HG03135 (cell line): Measurements from ENCODE around the gene SOX5.
"Not testable (repeated sequence)": the region's sequence is repeated elsewhere in the genome, so short reads cannot be mapped to it uniquely, and the experiment has no call there.

ENCODE experiments used
- ATAC-seq: cut with Tn5 transposase; IDR thresholded peaks from one replicate; pipeline ENCODE4 v1.9.1; 2021; ENCODE audit warnings: mild to moderate bottlenecking, moderate library complexity; ENCODE audit not compliant: unreplicated experiment

SOX5 gene

GRCh38 chr12:23763724-23764123 is 185.7 kb downstream of the SOX5 start:
- ATAC-seq: no peak

GRCh38 chr12:23760495-23760894 is 189.0 kb downstream of the SOX5 start:
- ATAC-seq: no peak

GRCh38 chr12:23758608-23759007 is 190.9 kb downstream of the SOX5 start:
- ATAC-seq: no peak

- no peak for ATAC-seq
These were observed 191.9 kb downstream of the SOX5 start for GRCh38 chr12:23757541-23757962.

- ATAC-seq: no peak
These were observed 193.1 kb downstream of the SOX5 start for GRCh38 chr12:23756416-23756815.

- ATAC-seq: no peak
These were observed 195.7 kb downstream of the SOX5 start for GRCh38 chr12:23753628-23754365.

GRCh38 chr12:23752245-23752644 is 197.2 kb downstream of the SOX5 start:
- no peak for ATAC-seq

GRCh38 chr12:23751641-23752040 is 197.8 kb downstream of the SOX5 start:
- ATAC-seq: no peak

- ATAC-seq: no peak
These were observed 198.5 kb downstream of the SOX5 start for GRCh38 chr12:23750923-23751322.

- ATAC-seq: no peak
These were observed 204.8 kb downstream of the SOX5 start for GRCh38 chr12:23744696-23745095.

GRCh38 chr12:23742574-23742973 is 206.9 kb downstream of the SOX5 start:
- ATAC-seq: no peak

- no peak for ATAC-seq
These were observed 218.0 kb downstream of the SOX5 start for GRCh38 chr12:23731493-23731892.

GRCh38 chr12:23731035-23731434 is 218.4 kb downstream of the SOX5 start:
- ATAC-seq: no peak

- ATAC-seq: no peak
These were observed 220.1 kb downstream of the SOX5 start for GRCh38 chr12:23729359-23729758.

- ATAC-seq: no peak
These were observed 222.8 kb downstream of the SOX5 start for GRCh38 chr12:23726646-23727045.

- ATAC-seq: no peak
These were observed 226.8 kb downstream of the SOX5 start for GRCh38 chr12:23722655-23723054.

GRCh38 chr12:23721268-23721667 is 228.2 kb downstream of the SOX5 start:
- ATAC-seq: no peak

GRCh38 chr12:23719493-23719892 is 230.0 kb downstream of the SOX5 start:
- no peak for ATAC-seq

GRCh38 chr12:23710361-23710760 is 239.1 kb downstream of the SOX5 start:
- ATAC-seq: not testable (repeated sequence)

- ATAC-seq: no peak
These were observed 241.2 kb downstream of the SOX5 start for GRCh38 chr12:23708185-23708837.

GRCh38 chr12:23707270-23707669 is 242.2 kb downstream of the SOX5 start:
- no peak for ATAC-seq
